Activated CD4-positive, alpha-beta T cell treated with anti-CD3 and anti-CD28 coated beads, Interleukin-2, Interleukin-4, amounts not matched to agents 100 ng/mL and 50 ng/mL, durations not matched to agents 16 hours and 8 hours (primary cell): ENCODE results near the gene EXOSC1.
A peak's percentile ranks its signal among the peaks of the same experiment; 100 is the strongest.
"Not testable (repeated sequence)": the region's sequence is repeated elsewhere in the genome, so short reads cannot be mapped to it uniquely, and the experiment has no call there.

Experiments used
- DNase-seq: peaks from one replicate; pipeline ENCODE4 v3.0.0-alpha.2; 2020; ENCODE audit warnings: low spot score

The EXOSC1 gene

DNA sequence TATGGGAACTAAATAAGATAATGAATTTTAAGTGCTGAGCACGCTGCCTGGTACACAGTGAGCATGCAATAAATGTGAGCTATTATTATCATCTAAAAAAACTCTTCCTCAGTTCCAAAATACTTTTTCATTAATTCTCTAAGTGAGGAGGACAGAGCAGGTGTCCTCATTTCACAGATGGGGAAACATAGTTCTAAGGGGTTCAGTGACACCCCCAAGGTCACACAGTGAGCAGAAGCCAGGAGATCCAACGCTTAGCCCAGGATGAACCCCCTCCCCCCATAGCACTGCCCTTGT, 37.9 kb downstream of the EXOSC1 start:
- no peak for DNase-seq

DNA sequence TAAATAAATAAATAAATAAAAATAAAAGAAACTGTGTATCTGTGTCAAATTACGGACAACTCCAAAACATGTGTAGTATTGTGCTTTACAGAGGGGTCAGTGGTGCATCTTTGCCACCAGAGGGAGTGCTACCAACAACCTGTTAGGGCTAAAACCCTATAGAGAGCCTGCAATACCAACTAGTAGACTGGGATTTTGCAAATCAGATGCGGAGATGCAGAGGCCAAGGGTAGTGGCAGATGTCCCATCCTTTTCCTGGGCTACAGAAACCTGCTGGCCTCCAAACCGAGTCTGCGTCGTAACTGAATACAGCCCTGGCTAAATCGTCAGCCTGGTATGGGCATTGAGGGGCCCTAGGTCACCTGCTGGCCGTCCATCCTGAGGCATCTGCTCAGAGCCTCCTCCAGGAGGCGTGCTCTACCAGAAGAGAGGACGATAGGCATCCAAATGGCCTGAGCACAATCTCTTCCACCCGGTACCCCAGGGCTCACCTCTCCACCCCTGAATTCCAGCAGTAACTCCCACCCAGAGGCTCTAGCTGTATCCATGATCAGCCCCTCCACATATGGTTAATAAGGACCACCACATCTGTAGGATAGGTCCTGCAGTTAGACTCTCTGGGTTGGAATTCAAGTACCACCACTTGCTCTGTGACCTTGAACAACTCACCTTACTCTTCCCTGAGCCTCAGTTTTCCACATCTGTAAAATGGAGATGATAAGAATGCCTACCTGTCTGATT, 38.4 kb downstream of the EXOSC1 start:
- DNase-seq, result peak; percentile 86

DNA sequence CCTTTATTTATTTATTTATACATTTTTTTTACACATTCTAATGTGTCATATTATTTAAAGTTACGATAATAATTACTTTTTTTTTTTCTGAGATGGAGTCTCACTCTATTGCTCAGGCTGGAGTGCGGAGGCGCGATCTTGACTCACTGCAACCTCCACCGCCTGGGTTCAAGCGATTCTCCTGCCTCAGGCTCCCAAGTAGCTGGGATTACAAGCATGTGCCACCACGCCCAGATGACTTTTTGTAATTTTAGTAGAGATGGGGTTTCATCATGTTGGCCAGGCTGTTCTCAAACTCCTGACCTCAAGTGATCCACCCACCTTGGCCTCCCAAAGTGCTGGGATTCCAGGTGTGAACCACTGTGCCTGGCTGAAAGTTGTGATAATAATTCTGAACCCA, 39.3 kb downstream of the EXOSC1 start:
- DNase-seq, result not testable (repeated sequence)

DNA sequence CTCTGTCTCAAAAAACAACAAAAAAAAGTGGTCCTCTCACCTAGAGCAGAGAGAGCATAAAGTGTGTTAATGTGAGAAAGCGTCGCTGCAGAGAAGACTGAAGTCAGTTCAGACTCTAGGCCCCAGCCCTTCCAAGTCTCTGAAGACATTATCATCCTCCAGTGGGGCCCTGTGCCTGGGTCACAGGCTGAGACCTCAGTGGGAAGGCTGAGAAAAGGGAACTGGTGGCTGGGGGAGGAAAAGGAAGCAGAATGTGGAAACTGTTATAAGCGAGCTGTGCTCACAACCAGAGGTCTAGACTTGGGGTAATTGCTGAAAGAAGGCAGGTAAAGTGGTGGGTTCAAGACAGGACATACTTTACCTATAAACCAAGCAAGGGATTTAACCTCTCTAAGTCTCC, 39.7 kb downstream of the EXOSC1 start:
- DNase-seq, result no peak

DNA sequence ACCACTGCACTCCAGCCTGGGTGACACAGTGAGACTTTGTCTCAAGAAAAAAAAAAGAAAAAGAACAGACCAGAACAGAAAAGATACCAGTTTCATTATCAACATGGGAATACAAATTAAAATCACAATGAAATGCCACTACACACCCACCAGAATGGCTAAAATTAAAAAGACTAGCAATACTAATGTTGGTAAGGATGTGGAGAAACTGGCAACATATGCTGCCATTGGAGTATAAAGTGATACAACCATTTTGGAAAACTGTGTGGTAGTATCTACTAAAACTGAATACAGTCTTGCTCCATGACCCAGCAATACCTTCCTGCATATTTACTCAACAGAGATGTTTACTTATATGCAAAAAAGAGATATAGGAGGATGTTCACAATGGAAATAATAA, 41.8 kb downstream of the EXOSC1 start:
- DNase-seq, result no peak

DNA sequence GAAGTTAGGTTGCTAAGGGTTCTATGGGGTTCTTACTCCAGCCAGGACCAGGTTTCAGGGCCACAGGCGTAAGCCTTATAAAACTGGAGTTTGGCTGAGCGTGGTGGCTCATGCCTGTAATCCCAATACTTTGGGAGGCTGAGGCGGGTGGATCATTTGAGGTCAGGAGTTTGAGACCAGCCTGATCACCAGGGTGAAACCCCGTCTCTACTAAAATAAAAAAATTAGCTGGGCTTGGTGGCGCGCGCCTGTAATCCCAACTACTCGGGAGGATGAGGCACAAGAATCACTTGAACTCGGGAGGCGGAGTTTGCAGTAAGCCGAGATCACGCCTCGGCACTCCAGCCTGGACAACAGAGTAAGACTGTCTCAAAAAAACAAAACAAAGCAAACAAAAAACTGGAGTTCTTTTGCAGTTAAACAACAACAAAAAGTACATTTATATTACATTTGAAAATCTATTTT, 44.3 kb downstream of the EXOSC1 start:
- no peak for DNase-seq

DNA sequence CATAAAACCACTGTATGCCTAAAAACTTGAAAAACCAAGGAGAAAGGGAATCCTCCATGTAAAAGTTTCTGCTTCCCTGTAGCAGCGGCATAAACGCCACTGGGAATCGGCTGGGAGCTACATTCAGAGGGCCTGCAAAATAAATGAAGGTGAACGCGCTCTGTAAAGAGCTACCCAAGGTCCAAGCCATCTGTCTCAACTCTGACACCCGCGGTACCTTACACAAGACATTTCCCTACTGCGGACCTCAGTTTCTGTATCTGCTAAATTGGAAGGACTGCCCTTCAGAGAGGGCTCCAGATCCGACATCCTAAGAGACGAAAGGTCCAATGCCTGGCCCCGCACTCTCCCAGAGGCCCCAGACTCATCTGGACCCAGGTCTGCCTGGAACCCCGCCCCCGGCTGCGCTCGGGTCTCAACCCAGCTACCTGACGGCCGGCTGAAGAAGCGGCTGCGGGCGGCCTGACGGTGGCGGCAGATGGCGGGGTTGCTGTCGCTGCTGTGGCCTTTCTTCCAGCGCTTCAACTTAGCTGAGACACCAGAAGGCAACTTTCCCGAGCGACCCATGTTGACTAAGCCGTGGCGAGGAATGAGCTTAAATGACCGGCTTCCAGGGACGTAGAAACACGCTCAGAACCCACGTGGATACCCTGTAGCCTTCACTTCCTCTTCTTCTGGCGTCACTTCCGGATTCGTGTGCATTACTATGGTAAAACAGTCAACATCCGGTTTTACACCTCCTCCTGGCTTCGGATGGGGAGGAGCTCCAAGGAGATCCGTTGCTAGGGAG, 44.9 kb downstream of the EXOSC1 start, which contains the start of gene RRP12:
TSS of gene RRP12 (minus strand) at position 676 of the 790 bp plus-strand sequence. CDS start at position 567, 109 bp downstream.
- DNase-seq, result peak; percentile 97

DNA sequence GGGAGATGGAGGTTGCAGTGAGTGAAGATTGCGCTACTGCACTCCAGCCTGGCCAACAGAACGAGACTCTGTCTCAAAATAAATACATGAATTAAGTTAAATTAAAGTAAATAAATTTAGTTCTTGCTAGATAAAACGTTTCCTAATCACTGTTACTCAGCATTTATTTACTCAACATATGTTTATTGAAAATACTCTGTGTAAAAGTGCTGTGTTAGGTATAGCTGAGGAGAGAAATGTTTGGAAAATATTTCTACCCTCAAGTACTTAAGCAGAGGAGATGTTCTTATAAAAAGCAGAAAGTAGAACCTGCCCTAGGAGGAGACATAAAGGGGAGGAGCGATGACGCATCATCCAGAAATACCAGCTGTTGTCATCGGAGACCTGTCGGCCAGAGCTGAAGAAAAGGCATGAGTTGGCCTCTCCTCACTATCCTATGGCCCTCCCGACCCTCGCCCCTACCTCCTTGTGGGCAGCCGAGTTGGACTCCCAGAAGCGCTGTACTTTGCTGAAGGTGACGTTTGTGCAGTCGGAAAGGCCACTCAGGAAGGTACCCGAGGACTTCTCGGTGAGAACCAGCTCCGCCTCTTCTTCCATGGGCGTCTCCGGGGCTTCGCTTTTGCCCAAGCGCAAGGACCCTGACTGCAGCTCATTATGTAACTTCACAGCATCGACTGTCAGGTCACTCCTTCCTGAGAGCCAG, 45.8 kb downstream of the EXOSC1 start:
- DNase-seq, result no peak

DNA sequence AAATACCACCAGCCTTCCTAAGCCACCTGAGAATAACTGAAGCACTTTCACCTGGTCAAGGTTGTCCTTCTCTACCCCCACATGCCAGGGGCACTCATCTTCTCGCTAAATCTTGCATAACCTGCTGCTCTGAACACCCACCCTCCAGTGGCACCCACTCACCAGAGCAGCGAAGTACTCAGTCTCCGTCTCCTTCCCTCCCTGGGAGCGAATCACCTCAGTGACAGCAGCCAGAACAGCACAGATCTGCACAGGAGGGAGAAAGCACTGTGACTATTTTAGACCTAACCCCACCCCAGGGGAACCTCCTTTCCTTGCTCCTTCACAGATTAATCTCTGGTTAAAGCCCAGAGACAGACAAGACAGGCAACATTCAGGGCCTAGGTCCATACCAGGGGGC, 49.8 kb downstream of the EXOSC1 start:
- DNase-seq, result no peak

DNA sequence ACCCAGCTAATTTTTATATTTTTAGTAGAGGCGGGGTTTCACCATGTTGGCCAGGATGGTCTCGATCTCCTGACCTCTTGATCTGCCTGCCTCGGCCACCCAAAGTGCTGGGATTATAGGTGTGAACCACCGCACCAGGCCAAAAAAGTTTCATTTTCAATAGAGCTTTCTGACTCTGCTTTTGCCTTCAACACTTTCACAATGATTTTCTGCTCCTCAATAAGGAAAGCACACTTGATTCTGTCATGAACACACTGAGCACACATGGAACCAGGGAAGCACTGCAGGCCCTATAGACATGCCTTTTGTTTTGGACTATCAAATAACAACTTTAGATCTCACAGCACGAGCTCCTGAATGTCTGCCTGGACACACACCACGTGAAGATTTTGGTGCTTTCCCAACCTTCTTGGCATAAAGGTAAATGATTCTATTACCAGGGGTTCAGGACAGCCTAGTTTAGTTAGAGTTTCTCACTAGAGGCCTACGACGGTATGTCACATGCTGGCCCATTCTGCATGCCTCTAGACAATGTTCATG, 52.7 kb downstream of the EXOSC1 start:
- peak; percentile 30 for DNase-seq

DNA sequence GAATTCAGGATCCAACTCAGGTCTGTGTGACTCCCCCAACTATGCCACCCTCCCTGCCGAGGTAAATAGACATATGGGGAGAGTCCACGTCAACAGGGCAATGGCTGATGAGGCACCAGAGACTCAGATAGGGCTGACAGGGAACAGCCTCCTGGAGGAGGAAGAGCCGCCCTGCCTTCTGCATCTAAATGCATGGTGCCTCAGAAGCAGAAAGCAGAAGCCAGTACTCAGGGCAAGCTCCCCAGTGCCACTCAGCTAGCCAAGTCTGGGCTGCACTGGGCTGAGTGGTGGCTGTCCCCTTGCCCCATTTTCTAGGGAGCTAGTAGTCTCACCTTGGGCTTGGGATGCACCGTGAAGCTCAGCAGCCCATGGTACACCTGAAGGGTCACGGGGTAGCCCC, 55.7 kb downstream of the EXOSC1 start:
- DNase-seq, result no peak

DNA sequence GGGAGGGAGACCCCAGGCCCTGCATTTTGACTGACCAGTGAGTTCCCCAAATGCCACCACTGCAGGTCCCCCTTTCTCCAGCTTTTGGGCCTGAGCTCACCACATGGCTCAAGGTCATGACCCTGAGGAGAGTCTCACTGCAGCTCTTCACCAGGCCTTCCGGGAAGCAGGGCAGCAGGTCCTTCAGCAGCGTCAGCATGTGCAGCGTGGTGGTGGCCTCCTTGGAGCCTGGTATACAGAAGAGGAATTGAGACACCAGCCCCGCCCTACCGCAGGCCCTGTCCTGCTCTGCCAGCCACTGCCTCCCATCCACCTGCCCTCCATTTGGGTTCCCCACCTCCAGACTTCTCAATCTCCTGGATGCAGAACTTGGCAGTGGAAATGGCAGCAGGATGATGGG, 57.7 kb downstream of the EXOSC1 start:
- DNase-seq, result no peak
